Cardiac fibroblast (primary cell): ENCODE measurements around the gene SEMA3G.
A peak's percentile ranks its signal among the peaks of the same experiment; 100 is the strongest.

ENCODE experiments used
- DNase-seq, 2 donors: peaks; one replicate each; pipeline versions ENCODE4 v3.0.0 to v3.0.0-alpha.2; 2010; ENCODE audit warnings: low read depth in 2 of 2
- H3K4me3 ChIP-seq, 2 donors: replicated peaks in 1 of 2; 1 replicate in 1 of 2; 2 replicates in 1 of 2; pipeline ENCODE4 v1.5.1; 2011; ENCODE audit warnings: low read depth in 2 of 2, low read length in 2 of 2, mild to moderate bottlenecking in 2 of 2, moderate library complexity in 1 of 2
- CTCF ChIP-seq: IDR thresholded peaks from one replicate; pipeline ENCODE4 v1.5.1; 2011; ENCODE audit warnings: low read depth, mild to moderate bottlenecking, low read length, inconsistent platforms

SEMA3G gene

GRCh38 chr3:52432691-52433141 lies 12.2 kb downstream of the SEMA3G start:
- no peak overlapping the region for H3K4me3 ChIP-seq
- DNase-seq, result no peak
- no peak for TF ChIP-seq CTCF

DNA sequence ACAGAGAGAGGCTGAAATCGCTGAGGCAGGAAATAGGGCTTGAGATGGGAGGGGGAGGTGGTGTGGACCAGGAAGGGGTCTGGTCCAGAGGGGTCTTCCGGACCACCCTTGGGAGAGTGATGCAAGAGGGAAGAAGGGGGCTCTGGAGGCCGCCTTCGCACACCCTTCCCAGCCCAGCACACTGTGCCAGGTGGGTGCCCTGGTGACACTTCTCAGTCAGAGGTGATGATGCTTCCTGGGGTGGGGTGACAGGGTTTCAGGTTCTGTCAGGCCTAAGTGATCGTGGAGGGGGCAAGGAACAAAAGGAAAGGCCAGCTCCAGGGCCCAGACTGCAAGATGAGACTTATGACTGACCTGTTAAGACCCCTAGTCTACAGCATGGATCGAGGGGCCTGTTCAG lies 12.7 kb downstream of the SEMA3G start:
- TF ChIP-seq CTCF, result no peak
- H3K4me3 ChIP-seq, result no peak overlapping the region
- DNase-seq, result no peak

DNA sequence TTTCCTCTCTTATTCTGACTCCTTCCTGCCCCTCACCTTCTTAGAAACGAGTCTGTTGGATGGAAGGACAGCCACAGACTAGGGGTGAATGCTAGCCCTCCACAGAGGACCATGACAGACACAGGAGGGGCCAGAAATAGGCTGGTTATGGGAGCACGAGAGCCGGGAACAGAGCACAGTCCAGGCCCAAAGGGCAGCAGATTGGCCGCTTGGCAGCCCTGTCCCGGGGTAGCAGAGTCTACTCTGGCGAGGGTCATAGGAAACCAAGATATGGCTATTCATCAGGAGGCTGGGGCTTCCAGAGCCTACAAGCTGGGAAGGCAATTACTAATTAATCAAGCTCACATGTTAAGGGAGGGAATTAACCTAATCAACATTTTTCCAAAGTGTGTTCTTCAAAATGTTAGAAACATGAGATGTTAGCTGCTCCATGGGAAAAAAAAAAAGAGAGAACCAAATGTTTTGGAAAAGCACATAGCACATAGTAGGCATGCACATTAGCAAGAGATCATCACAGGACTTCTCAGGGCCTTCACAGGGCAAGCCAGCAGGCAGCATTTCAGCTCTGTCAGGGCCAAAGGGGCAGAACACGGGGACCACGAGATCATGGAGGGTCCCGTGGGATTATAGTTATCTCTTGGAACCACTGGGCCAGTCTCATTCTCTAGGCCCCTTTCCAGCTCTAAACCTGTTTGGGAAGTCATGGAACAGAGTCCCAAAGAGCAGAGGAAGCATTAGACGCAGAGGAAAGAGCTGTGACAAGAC lies 13.3 kb downstream of the SEMA3G start:
- no peak for DNase-seq
- no peak for TF ChIP-seq CTCF
- no peak overlapping the region for H3K4me3 ChIP-seq

- DNase-seq, result no peak
- no peak overlapping the region for H3K4me3 ChIP-seq
- TF ChIP-seq CTCF, result no peak
These were observed 14.5 kb downstream of the SEMA3G start for GRCh38 chr3:52430416-52430810.

- no peak for TF ChIP-seq CTCF
- peak in 1 of 2 donors; percentile 60 for DNase-seq
- H3K4me3 ChIP-seq, result no peak overlapping the region
These were observed 15.0 kb downstream of the SEMA3G start for GRCh38 chr3:52429779-52430415.

GRCh38 chr3:52429031-52429430 lies 15.9 kb downstream of the SEMA3G start:
- TF ChIP-seq CTCF, result no peak
- no peak overlapping the region for H3K4me3 ChIP-seq
- DNase-seq, result no peak
